ENCODE results near the gene ASAP3. TPM values are rescaled to one million over a fixed set of nuclear protein-coding genes. Genes with fewer than 3 reads are reported as not detected.

The ASAP3 gene
- total and polyA plus RNA-seq, 2 of the 13 experiments (the other 11 are each of a cell fraction or from before 2014, with no cell fraction given), result 32.6 to 37.0 TPM

- TF ChIP-seq, protein P1, sequence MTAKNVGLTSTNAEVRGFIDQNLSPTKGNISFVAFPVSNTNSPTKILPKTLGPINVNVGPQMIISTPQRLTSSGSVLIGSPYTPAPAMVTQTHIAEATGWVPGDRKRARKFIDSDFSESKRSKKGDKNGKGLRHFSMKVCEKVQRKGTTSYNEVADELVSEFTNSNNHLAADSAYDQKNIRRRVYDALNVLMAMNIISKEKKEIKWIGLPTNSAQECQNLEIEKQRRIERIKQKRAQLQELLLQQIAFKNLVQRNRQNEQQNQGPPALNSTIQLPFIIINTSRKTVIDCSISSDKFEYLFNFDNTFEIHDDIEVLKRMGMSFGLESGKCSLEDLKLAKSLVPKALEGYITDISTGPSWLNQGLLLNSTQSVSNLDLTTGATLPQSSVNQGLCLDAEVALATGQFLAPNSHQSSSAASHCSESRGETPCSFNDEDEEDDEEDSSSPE (CRISPR knock-in tag; IDR thresholded peaks at IDR 0.05), result peak; percentile 19
- 0 out of 2 replicates have a peak, but pooled peaks have one; percentile 64 for TF ChIP-seq KLF12 (CRISPR knock-in tag; IDR thresholded peaks at IDR 0.05; ENCODE audit: borderline replicate concordance)
- no peak for TF ChIP-seq NFE2 (CRISPR knock-in tag; IDR thresholded peaks at IDR 0.05)
- no peak for TF ChIP-seq U2AF1 (optimal IDR thresholded peaks at IDR 0.05; ENCODE audit: low read depth, low read length)
- TF ChIP-seq RAD21 (CRISPR knock-in tag; IDR thresholded peaks at IDR 0.05), result peak; percentile 34; the same call in 1 of the 2 replicates
- TF ChIP-seq SOX13 (IDR thresholded peaks at IDR 0.05), result no peak
- TF ChIP-seq SOX13 (CRISPR knock-in tag; conservative IDR thresholded peaks at IDR 0.05 in 1 of 2, IDR thresholded peaks at IDR 0.05 in 1 of 2), result 0 out of 4 replicates have a peak, but pooled peaks of 1 of the 2 experiments have one; percentile 13
- 0 out of 2 replicates have a peak, but pooled peaks have one; percentile 67 for TF ChIP-seq PCBP1 (IDR thresholded peaks at IDR 0.05; ENCODE audit: borderline replicate concordance, low read depth, low read length)
- peak; percentile 26; the same call in 1 of the 2 replicates for TF ChIP-seq MXD3 (CRISPR knock-in tag; IDR thresholded peaks at IDR 0.05)
- TF ChIP-seq, protein P2, sequence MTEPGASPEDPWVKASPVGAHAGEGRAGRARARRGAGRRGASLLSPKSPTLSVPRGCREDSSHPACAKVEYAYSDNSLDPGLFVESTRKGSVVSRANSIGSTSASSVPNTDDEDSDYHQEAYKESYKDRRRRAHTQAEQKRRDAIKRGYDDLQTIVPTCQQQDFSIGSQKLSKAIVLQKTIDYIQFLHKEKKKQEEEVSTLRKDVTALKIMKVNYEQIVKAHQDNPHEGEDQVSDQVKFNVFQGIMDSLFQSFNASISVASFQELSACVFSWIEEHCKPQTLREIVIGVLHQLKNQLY (CRISPR knock-in tag; IDR thresholded peaks at IDR 0.05), result no peak
- TF ChIP-seq RXRA (CRISPR knock-in tag; IDR thresholded peaks at IDR 0.05), result 0 out of 2 replicates have a peak, but pooled peaks have one; percentile 19
- 0 out of 2 replicates have a peak, but pooled peaks have one; percentile 20 for TF ChIP-seq HNF1B (CRISPR knock-in tag; IDR thresholded peaks at IDR 0.05)
- peak; percentile 59; the same call in 1 of the 2 replicates for TF ChIP-seq REPIN1 (CRISPR knock-in tag; IDR thresholded peaks at IDR 0.05; ENCODE audit: borderline replicate concordance, low read depth)
- peak; percentile 29 for TF ChIP-seq CTCF (CRISPR knock-in tag; IDR thresholded peaks at IDR 0.05)
- peak; percentile 24; the same call in 1 of the 2 replicates for TF ChIP-seq KMT2A (CRISPR knock-in tag; IDR thresholded peaks at IDR 0.05)
- 0 out of 2 replicates have a peak, but pooled peaks have one; percentile 36 for TF ChIP-seq ZNF224 (CRISPR knock-in tag; IDR thresholded peaks at IDR 0.05)
- 0 out of 2 replicates have a peak, but pooled peaks have one; percentile 34 for TF ChIP-seq ETV6 (CRISPR knock-in tag; conservative IDR thresholded peaks at IDR 0.05)
- TF ChIP-seq SP2 (CRISPR knock-in tag; IDR thresholded peaks at IDR 0.05), result no peak
- peak; percentile 73 for TF ChIP-seq RBM39 (IDR thresholded peaks at IDR 0.05; ENCODE audit: low read depth, low read length, poor library complexity, severe bottlenecking)
- TF ChIP-seq TRAFD1 (CRISPR knock-in tag; IDR thresholded peaks at IDR 0.05; ENCODE audit: borderline replicate concordance), result no peak
Measured at GRCh38 chr1:23483321-23484252, at the start of gene ASAP3 (continued).

All from HepG2 (cell line).